ENCODE results near the gene CALY. TPM values are rescaled to one million over a fixed set of nuclear protein-coding genes. Genes with fewer than 3 reads are reported as not detected.
A peak's percentile ranks its signal among the peaks of the same experiment; 100 is the strongest.

The CALY gene
- total RNA-seq, 2 donors from 2014 or later = 9.4 TPM; not detected in 1

GRCh38 chr10:133329491-133330202 lies 7.0 kb downstream of the CALY start:
- DNase-seq (ENCODE audit: low spot score) = peak; percentile 76
- Histone ChIP-seq H3K4me3 (no peak overlapping the region), H3K27ac (no peak overlapping the region), H3K27me3 (replicated peaks; ENCODE audit: insufficient read depth) (peaks cover 2% of the 10 kb centered on the region), H3K9me3 (no peaks in the 10 kb centered on the region), H3K36me3 (no peaks in the 10 kb centered on the region), H3K4me1 (replicated peaks) (no peaks in the 10 kb centered on the region)
- TF ChIP-seq CTCF (IDR thresholded peaks at IDR 0.05) = peak; percentile 85 to 90 (median 87)
- no peak for TF ChIP-seq POLR2A (IDR thresholded peaks at IDR 0.05)
- TF ChIP-seq POLR2AphosphoS5 (IDR thresholded peaks at IDR 0.05) = peak; percentile 61
- 7% methylated on average over 37 of the region's 37 CpGs for WGBS
- intact Hi-C loops (cut with DNase I) = loop anchor here (5.0 kb wide), 1 partner anchor 188 kb away; no protein-coding TSS in a partner anchor

GRCh38 chr10:133328358-133329343 lies 8.0 kb downstream of the CALY start:
- intact Hi-C loops (cut with DNase I) = no loop called here
- WGBS = 87% methylated on average over 14 of the region's 15 CpGs
- no peak for DNase-seq (ENCODE audit: low spot score)
- H3K27me3 ChIP-seq (replicated peaks; ENCODE audit: insufficient read depth) = no peaks in the 10 kb centered on the region
- no peaks in the 10 kb centered on the region for H3K9me3 ChIP-seq
- no peaks in the 10 kb centered on the region for H3K36me3 ChIP-seq
- no peaks in the 10 kb centered on the region for H3K4me1 ChIP-seq (replicated peaks)
- TF ChIP-seq POLR2A (IDR thresholded peaks at IDR 0.05) (no peak), CTCF (IDR thresholded peaks at IDR 0.05) (no peak)
- no peak overlapping the region for H3K27ac ChIP-seq
- no peak overlapping the region for H3K4me3 ChIP-seq

- no peak for TF ChIP-seq POLR2A (IDR thresholded peaks at IDR 0.05)
- no peak for TF ChIP-seq CTCF (IDR thresholded peaks at IDR 0.05)
- no peak for TF ChIP-seq POLR2AphosphoS5 (IDR thresholded peaks at IDR 0.05)
- H3K4me3 ChIP-seq = no peak overlapping the region
- H3K9me3 ChIP-seq = no peaks in the 10 kb centered on the region
- H3K4me1 ChIP-seq (replicated peaks) = no peaks in the 10 kb centered on the region
- no peak overlapping the region for H3K27ac ChIP-seq
- DNase-seq (ENCODE audit: low spot score) = no peak
- H3K27me3 ChIP-seq (replicated peaks; ENCODE audit: insufficient read depth) = no peaks in the 10 kb centered on the region
- H3K36me3 ChIP-seq = no peaks in the 10 kb centered on the region
- intact Hi-C loops (cut with DNase I) = no loop called here
- WGBS = 30% methylated on average over 12 of the region's 12 CpGs
These were observed 8.9 kb downstream of the CALY start for GRCh38 chr10:133327651-133328357.

GRCh38 chr10:133326745-133327650 lies 9.7 kb downstream of the CALY start:
- H3K27me3 ChIP-seq (replicated peaks; ENCODE audit: insufficient read depth) = no peaks in the 10 kb centered on the region
- no peaks in the 10 kb centered on the region for H3K9me3 ChIP-seq
- no peak for TF ChIP-seq POLR2AphosphoS5 (IDR thresholded peaks at IDR 0.05)
- no peak for TF ChIP-seq POLR2A (IDR thresholded peaks at IDR 0.05)
- TF ChIP-seq CTCF (IDR thresholded peaks at IDR 0.05) = no peak
- intact Hi-C loops (cut with DNase I) = no loop called here
- no peak overlapping the region for H3K27ac ChIP-seq
- no peaks in the 10 kb centered on the region for H3K36me3 ChIP-seq
- H3K4me3 ChIP-seq = no peak overlapping the region
- no peaks in the 10 kb centered on the region for H3K4me1 ChIP-seq (replicated peaks)
- no peak for DNase-seq (ENCODE audit: low spot score)
- 31% methylated on average over 28 of the region's 28 CpGs for WGBS
